ENCODE results near the gene NUDT7. TPM values are rescaled to one million over a fixed set of nuclear protein-coding genes. Genes with fewer than 3 reads are reported as not detected.

The NUDT7 gene
- total RNA-seq, 1 experiment from 2014 or later: 7.5 TPM

DNA sequence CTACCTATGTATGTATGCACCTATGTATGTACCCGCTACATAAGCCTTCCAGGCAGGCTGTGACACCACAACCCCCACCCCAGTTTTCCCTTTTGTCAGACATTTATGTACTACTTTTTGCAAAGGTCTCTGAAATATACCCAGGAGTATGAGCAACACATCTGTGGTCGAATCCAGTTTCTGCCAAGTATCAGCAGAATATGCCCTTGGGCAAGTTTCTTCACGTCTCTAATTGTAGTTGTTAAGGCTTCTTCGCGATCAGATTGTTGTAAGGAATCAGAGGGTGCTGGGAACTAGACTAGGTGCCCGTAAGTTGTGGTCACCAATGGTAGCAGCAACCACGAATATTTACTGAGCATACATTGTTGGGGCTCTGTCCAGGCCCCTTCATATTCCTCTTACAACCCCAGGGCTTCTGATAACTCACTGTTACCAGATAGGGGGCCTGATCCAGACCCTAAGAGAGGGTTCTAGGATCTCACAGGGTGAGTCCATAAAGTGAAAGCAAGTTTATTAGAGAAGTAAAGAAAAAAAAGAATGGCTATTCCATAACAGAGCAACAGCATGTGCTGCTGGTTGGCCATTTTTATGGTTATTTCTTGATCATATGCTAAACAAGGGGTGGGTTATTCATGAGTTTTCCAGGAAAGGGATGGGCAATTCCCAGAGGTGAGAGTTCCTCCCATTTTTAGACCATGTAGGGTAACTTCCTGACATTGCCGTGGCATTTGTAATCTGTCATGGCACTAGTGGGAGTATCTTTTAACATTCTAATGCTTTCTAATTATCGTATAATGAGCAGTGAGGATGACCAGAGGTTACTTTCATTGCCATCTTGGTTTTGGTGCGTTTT is 16.6 kb downstream of the NUDT7 start (continued):
- no peak for TF ChIP-seq TP53 (CRISPR knock-in tag; IDR thresholded peaks at IDR 0.05)
- TF ChIP-seq ZNF416 (CRISPR knock-in tag; IDR thresholded peaks at IDR 0.05): no peak
- TF ChIP-seq, protein P1, sequence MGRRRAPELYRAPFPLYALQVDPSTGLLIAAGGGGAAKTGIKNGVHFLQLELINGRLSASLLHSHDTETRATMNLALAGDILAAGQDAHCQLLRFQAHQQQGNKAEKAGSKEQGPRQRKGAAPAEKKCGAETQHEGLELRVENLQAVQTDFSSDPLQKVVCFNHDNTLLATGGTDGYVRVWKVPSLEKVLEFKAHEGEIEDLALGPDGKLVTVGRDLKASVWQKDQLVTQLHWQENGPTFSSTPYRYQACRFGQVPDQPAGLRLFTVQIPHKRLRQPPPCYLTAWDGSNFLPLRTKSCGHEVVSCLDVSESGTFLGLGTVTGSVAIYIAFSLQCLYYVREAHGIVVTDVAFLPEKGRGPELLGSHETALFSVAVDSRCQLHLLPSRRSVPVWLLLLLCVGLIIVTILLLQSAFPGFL (CRISPR knock-in tag; IDR thresholded peaks at IDR 0.05; ENCODE audit: borderline replicate concordance): no peak
- no peak for TF ChIP-seq CTCF (IDR thresholded peaks at IDR 0.05)
- TF ChIP-seq E2F1 (CRISPR knock-in tag; IDR thresholded peaks at IDR 0.05): no peak

DNA sequence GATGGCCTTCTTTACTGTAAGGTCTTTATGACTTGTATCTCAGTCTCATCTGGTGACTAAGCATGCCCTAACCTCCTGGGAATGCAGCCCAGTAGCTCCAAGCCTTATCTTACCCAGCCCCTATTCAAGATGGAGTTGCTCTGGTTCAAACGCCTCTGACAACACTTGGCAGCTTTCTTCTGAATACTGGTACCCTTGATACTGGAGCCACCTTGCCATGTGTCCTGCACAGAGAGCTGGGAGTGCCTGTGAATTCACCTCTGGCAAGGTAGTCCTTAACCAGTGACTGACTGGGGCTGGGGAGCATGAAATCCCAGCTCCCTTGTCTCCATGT is 17.2 kb downstream of the NUDT7 start:
- TF ChIP-seq NFYB (CRISPR knock-in tag; conservative IDR thresholded peaks at IDR 0.05; ENCODE audit: low read depth) (no peak), JAZF1 (CRISPR knock-in tag; IDR thresholded peaks at IDR 0.05) (no peak), ZBTB21 (CRISPR knock-in tag; IDR thresholded peaks at IDR 0.05; ENCODE audit: borderline replicate concordance) (no peak)
- Mint-ChIP-seq H3K36me3 (peaks cover 8% of the 10 kb centered on the region), H3K4me1 (no peaks in the 10 kb centered on the region), H3K9me3 (peaks cover 15% of the 10 kb centered on the region), H3K27me3 (ENCODE audit: low read depth) (peaks cover 3% of the 10 kb centered on the region), H3K4me3 (no peak overlapping the region), H3K27ac (no peak overlapping the region)
- ATAC-seq (no peak), DNase-seq (ENCODE audit: low spot score) (no peak)
- POLR2A ChIA-PET: no interaction called here
- CTCF ChIA-PET: no interaction called here

DNA sequence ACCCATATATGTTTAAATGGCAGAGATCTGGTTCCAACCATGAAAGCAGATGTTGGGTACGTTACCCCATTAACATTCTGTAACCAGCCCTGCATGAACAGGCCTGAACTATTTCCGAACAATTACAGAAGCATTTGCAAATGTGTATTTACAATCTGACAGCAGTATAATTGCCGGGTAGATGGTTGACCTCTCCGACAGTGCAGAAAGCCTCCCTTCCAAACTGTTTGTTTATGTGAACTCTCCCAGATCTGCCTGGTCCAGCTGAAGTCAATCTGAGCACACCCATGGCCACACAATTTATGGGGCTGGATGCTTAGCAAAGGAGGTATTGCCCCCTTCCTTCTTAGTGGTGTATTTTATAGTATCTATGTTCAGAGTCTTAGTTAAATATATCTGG is 21.8 kb downstream of the NUDT7 start:
- ChIA-PET CTCF (no interaction called here), POLR2A (interaction anchor here (1.0 kb wide), 1 partner anchor 22 kb away, joined by 4 read pairs; the partner anchor contains the start of gene NUDT7)
- ATAC-seq: no peak
- no peak overlapping the region for H3K4me3 Mint-ChIP-seq
- H3K27me3 Mint-ChIP-seq (ENCODE audit: low read depth): no peaks in the 10 kb centered on the region; the same call in 1 of the 2 replicates
- H3K36me3 Mint-ChIP-seq: no peaks in the 10 kb centered on the region
- TF ChIP-seq NR2C2 (CRISPR knock-in tag; IDR thresholded peaks at IDR 0.05): no peak
- no peak for TF ChIP-seq MXD4 (CRISPR knock-in tag; IDR thresholded peaks at IDR 0.05; ENCODE audit: borderline replicate concordance)
- no peak for TF ChIP-seq CTCF (IDR thresholded peaks at IDR 0.05)
- TF ChIP-seq FOXJ3 (CRISPR knock-in tag; IDR thresholded peaks at IDR 0.05; ENCODE audit: borderline replicate concordance): no peak
- TF ChIP-seq TEAD4 (CRISPR knock-in tag; IDR thresholded peaks at IDR 0.05): no peak
- TF ChIP-seq ESRRA (CRISPR knock-in tag; IDR thresholded peaks at IDR 0.05; ENCODE audit: borderline replicate concordance): no peak
- no peak for DNase-seq (ENCODE audit: low spot score)
- no peaks in the 10 kb centered on the region for H3K9me3 Mint-ChIP-seq
- H3K27ac Mint-ChIP-seq: no peak overlapping the region
- H3K4me1 Mint-ChIP-seq: no peaks in the 10 kb centered on the region

- H3K36me3 Mint-ChIP-seq: no peaks in the 10 kb centered on the region
- ChIA-PET CTCF (no interaction called here), POLR2A (no interaction called here)
- H3K27ac Mint-ChIP-seq: no peak overlapping the region
- no peaks in the 10 kb centered on the region for H3K9me3 Mint-ChIP-seq
- DNase-seq (ENCODE audit: low spot score) (no peak), ATAC-seq (no peak)
- H3K27me3 Mint-ChIP-seq (ENCODE audit: low read depth): no peaks in the 10 kb centered on the region; the same call in 1 of the 2 replicates
- H3K4me1 Mint-ChIP-seq: no peaks in the 10 kb centered on the region
- no peak overlapping the region for H3K4me3 Mint-ChIP-seq
- TF ChIP-seq ETV6 (CRISPR knock-in tag; IDR thresholded peaks at IDR 0.05) (no peak), JAZF1 (CRISPR knock-in tag; IDR thresholded peaks at IDR 0.05) (no peak), TEAD1 (CRISPR knock-in tag; IDR thresholded peaks at IDR 0.05) (no peak), E2F4 (CRISPR knock-in tag; IDR thresholded peaks at IDR 0.05; ENCODE audit: borderline replicate concordance, low read depth) (no peak), SMAD4 (CRISPR knock-in tag; IDR thresholded peaks at IDR 0.05) (no peak), SOX15 (CRISPR knock-in tag; IDR thresholded peaks at IDR 0.05) (no peak), ZNF671 (CRISPR knock-in tag; IDR thresholded peaks at IDR 0.05) (no peak)
- TF ChIP-seq, protein P2, sequence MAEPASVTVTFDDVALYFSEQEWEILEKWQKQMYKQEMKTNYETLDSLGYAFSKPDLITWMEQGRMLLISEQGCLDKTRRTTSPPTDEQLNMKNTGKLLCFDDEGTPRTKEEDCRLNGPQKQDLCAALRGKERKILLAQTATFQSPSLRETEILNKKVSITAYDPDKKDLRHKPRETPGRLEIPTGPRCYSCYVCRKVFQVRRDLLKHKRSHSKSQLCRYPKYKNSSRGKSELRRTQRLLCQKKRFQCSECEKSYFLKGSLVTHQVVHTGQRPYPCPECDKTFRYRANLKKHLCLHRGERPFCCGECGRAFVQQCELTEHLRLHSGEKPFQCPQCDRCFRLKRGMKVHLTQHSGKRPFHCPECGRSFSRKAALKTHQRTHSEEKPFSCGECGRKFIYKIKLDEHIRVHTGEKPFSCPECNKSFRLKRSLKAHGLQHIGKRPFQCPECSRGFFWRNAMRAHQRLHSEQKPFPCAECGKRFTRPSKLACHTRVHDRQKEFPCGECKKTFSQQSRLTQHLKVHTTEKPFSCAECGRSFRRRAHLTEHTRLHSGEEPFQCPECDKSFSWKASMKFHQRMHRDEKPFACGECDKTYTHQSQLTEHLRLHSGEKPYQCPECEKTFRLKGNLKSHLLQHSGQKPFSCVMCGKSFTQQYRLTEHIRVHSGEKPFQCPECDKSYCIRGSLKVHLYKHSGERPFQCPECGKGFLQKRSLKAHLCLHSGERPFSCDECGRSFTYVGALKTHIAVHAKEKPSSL (CRISPR knock-in tag; conservative IDR thresholded peaks at IDR 0.05): no peak
These were observed 23.7 kb downstream of the NUDT7 start for GRCh38 chr16:77745972-77746371.
